Esophagus muscularis mucosa (tissue), 4 donors: ENCODE results near the gene NCAN. TPM values are rescaled to one million over a fixed set of nuclear protein-coding genes. Genes with fewer than 3 reads are reported as not detected.

Experiments used
- DNase-seq: peaks from one replicate; pipeline ENCODE4 v3.0.0-alpha.2; 2017; ENCODE audit errors: extremely low spot score
- H3K27ac ChIP-seq, 4 donors: fragments of 200-600 bp; sonication (generic); replicated peaks in 1 of 4; 1 replicate in 3 of 4; 2 replicates in 1 of 4; pipeline ENCODE4 v1.5.1; 2016 to 2019; ENCODE audit warnings: mild to moderate bottlenecking in 1 of 4
- H3K27me3 ChIP-seq, 4 donors: fragments of 200-600 bp; sonication (generic); one replicate each; pipeline versions ENCODE4 v1.5.1 to v1.6.0; 2016 to 2019
- H3K36me3 ChIP-seq, 4 donors: fragments of 200-600 bp; sonication (generic); one replicate each; pipeline ENCODE4 v1.5.1; 2016 to 2019
- H3K4me1 ChIP-seq, 4 donors: fragments of 200-600 bp; sonication (generic); one replicate each; pipeline ENCODE4 v1.5.1; 2016 to 2019
- H3K4me3 ChIP-seq, 4 donors: fragments of 200-600 bp; sonication (generic); 1 replicate in 2 of 4; 2 replicates in 2 of 4; pipeline ENCODE4 v1.5.1; 2016 to 2019; ENCODE audit warnings: mild to moderate bottlenecking in 4 of 4, moderate library complexity in 1 of 4
- H3K9me3 ChIP-seq, 4 donors: fragments of 200-600 bp; sonication (generic); 1 replicate in 3 of 4; 2 replicates in 1 of 4; pipeline ENCODE4 v1.5.1; 2016 to 2019
- CTCF ChIP-seq, 3 experiments: fragments of 200-600 bp in 2 of 3; fragments of 450-650 bp in 1 of 3; sonication (generic) in 2 of 3; IDR thresholded peaks; one replicate each; pipeline ENCODE4 v1.5.1; 2017 to 2019; ENCODE audit warnings: antibody characterized with exemption in 3 of 3, mild to moderate bottlenecking in 2 of 3, moderate library complexity in 1 of 3
- EP300 ChIP-seq: sonication (generic); formaldehyde crosslinking; IDR thresholded peaks from one replicate; pipeline ENCODE4 v1.6.1; 2017; ENCODE audit warnings: antibody characterized with exemption
- POLR2A ChIP-seq: fragments of 450-650 bp; IDR thresholded peaks from one replicate; pipeline ENCODE4 v1.6.1; 2017; ENCODE audit warnings: antibody characterized with exemption, moderate library complexity, mild to moderate bottlenecking, low read depth
- POLR2AphosphoS5 ChIP-seq, 2 donors: sonication (generic); formaldehyde crosslinking; IDR thresholded peaks; one replicate each; pipeline ENCODE4 v1.6.1; 2017; ENCODE audit warnings: antibody characterized with exemption in 2 of 2
- WGBS: methylation state at CpG from one replicate; pipeline ENCODE4 v1.1.5; 2018; 5-methylcytosine and 5-hydroxymethylcytosine counted together
- intact Hi-C: fragments of 100-400 bp; cut with DNase I; formaldehyde crosslinking; loops from one replicate; pipeline ENCODE4 v1.15.1; 2023
- total RNA-seq, 4 donors: library from RNA; depleted of rRNA; stranded (reverse); fragments of >200 nt; gene quantifications; one replicate each; pipeline versions ENCODE4 v1.1.0 to v1.2.1, GENCODE V29; 2016

The NCAN gene
- total RNA-seq, 4 donors from 2014 or later = 0.17 TPM; not detected in 3

- peaks cover 24 to 35% (median 31%) of the 10 kb centered on the region in 4 donors for H3K4me1 ChIP-seq
- whole genome bisulfite sequencing = 97% methylated on average over 6 of the region's 14 CpGs
- no peak overlapping the region for H3K4me3 ChIP-seq
- no peaks in the 10 kb centered on the region for H3K9me3 ChIP-seq
- H3K36me3 ChIP-seq = peaks cover 0 to 45% (median 34%) of the 10 kb centered on the region in 4 donors
- TF ChIP-seq EP300 = no peak
- no peak for TF ChIP-seq POLR2AphosphoS5 (IDR thresholded peaks at IDR 0.05)
- no peak for TF ChIP-seq CTCF (IDR thresholded peaks at IDR 0.05)
- no peak for TF ChIP-seq POLR2A
- H3K27me3 ChIP-seq = no peaks in the 10 kb centered on the region
- intact Hi-C loops = no loop called here
- DNase-seq = no peak
- no peak overlapping the region for H3K27ac ChIP-seq
Observed at GRCh38 chr19:19186742-19187141, 25.0 kb upstream of the NCAN start.

GRCh38 chr19:19191768-19192077, 20.0 kb upstream of the NCAN start:
- DNase-seq = no peak
- Histone ChIP-seq H3K36me3 (peaks cover 2 to 21% (median 20%) of the 10 kb centered on the region in 4 donors), H3K9me3 (no peaks in the 10 kb centered on the region), H3K4me1 (peaks cover 45 to 62% (median 53%) of the 10 kb centered on the region in 4 donors), H3K27me3 (no peaks in the 10 kb centered on the region), H3K4me3 (peak overlapping the region; percentile 75 to 95 (median 82)), H3K27ac (peak overlapping the region; percentile 98 to 100 (median 98))
- WGBS = 1% methylated on average over 12 of the region's 17 CpGs
- intact Hi-C loops = loop anchor here (10.0 kb wide), 1 partner anchor 123 kb away; no protein-coding TSS in a partner anchor
- TF ChIP-seq CTCF (IDR thresholded peaks at IDR 0.05) = no peak
- no peak for TF ChIP-seq EP300
- no peak for TF ChIP-seq POLR2A
- no peak for TF ChIP-seq POLR2AphosphoS5 (IDR thresholded peaks at IDR 0.05)

- H3K36me3 ChIP-seq = peaks cover 8 to 24% (median 20%) of the 10 kb centered on the region in 4 donors
- TF ChIP-seq EP300 (no peak), POLR2A (no peak), CTCF (IDR thresholded peaks at IDR 0.05) (peak in 1 of 3 experiments; percentile 22), POLR2AphosphoS5 (IDR thresholded peaks at IDR 0.05) (peak; percentile 81 to 86)
- peak within 1 kb of the TSS; percentile 98 to 100 (median 98) for H3K27ac ChIP-seq
- H3K9me3 ChIP-seq = no peaks in the 10 kb centered on the region
- intact Hi-C loops = loop anchor here (10.0 kb wide), 1 partner anchor 123 kb away; no protein-coding TSS in a partner anchor
- H3K4me1 ChIP-seq = peaks cover 45 to 62% (median 53%) of the 10 kb centered on the region in 4 donors
- peak within 1 kb of the TSS; percentile 75 to 95 (median 82) for H3K4me3 ChIP-seq
- DNase-seq = peak; percentile 99
- 0% methylated on average over 26 of the region's 53 CpGs for WGBS
- H3K27me3 ChIP-seq = no peaks in the 10 kb centered on the region
Observed at GRCh38 chr19:19192078-19192882, 19.5 kb upstream of the NCAN start, which contains the start of the genes BORCS8 and RFXANK. BORCS8 (minus strand) TSS chr19:19192152; CDS start chr19:19192117, 35 bp downstream. RFXANK (plus strand) TSS chr19:19192258; CDS start chr19:19193947, 1,689 bp downstream.

DNA sequence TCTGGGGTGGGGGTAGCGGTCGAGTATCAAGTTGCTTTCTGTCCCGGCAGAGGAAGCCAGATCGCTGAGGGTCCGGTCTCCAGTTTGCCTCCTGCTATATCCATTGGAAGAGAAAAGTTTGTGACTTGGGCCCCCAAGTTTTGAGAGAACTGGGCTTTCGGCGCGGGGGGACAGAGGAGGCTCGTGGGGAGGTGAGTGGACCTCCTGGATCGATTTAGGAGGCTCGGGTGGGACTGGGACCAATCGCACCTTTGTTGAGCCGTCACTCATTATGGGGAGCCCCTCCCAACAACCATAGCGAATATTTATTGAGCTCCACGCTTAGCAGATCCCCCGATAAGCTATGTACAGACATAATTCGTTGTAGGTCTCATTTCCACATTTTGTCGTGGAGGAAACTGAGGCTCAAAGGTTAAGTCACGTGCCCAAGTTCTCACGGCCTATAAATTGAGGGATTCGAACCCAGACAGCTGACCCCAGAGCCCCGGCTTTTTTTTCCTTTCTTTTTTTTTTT, 18.8 kb upstream of the NCAN start:
- peaks cover 13 to 31% (median 26%) of the 10 kb centered on the region in 4 donors for H3K36me3 ChIP-seq
- H3K4me1 ChIP-seq = peaks cover 45 to 62% (median 53%) of the 10 kb centered on the region in 4 donors
- no peaks in the 10 kb centered on the region for H3K27me3 ChIP-seq
- peak overlapping the region; percentile 75 to 95 (median 82) for H3K4me3 ChIP-seq
- TF ChIP-seq EP300 (no peak), POLR2AphosphoS5 (IDR thresholded peaks at IDR 0.05) (no peak), CTCF (IDR thresholded peaks at IDR 0.05) (no peak), POLR2A (no peak)
- WGBS = under 1% methylated on average over 16 of the region's 22 CpGs
- DNase-seq = no peak
- intact Hi-C loops = loop anchor here (10.0 kb wide), 1 partner anchor 122 kb away; no protein-coding TSS in a partner anchor
- H3K27ac ChIP-seq = peak overlapping the region; percentile 98 to 100 (median 98)
- H3K9me3 ChIP-seq = no peaks in the 10 kb centered on the region
